Measurements from ENCODE around the gene GTF3C4. TPM values are rescaled to one million over a fixed set of nuclear protein-coding genes. Genes with fewer than 3 reads are reported as not detected.

The GTF3C4 gene
- total and polyA plus RNA-seq, 2 of the 13 experiments (the other 11 are each of a cell fraction or from before 2014, with no cell fraction given) = 2.6 to 12.9 TPM

DNA sequence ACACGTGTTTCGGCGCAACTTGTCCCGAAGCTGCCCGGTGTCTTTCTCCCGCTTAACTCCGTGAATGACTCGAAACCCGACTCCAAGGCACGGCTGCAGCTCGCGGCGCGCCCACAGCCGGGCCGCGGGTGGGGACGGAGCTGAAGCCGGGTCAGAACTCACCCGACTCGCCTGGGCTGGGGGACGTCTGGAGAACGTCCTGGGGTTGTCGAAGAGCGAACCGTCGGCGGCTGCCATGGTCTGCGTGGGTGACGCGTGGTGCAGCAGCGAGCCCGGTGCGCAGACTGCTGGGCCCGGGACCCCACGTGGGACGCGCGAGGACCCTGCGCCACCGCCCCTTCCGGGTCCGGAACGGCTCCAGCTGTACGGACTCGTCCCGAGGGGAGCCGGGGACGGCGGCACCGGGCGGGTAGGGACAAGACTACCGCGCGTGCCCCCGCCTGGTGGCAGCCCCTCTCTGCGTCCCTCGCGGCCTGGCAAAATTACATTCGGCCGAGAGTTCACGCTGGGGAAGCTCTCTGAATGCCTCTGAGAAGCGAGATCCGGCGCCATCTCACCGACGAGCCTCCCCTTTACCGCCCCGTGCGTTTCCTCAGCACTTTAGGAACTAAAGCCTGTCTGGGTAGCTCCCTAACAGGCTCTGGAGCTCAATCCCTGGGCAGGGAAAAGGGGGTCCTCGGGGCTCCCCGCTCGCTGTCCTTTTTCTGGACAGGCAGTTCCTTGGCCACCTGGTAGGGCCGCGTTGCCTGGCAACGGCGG is 387 bp upstream of the GTF3C4 start, which contains the start of gene DDX31 (continued):
- TF ChIP-seq MEF2D (CRISPR knock-in tag; IDR thresholded peaks at IDR 0.05) (peak; percentile 67), CBX5 (CRISPR knock-in tag; IDR thresholded peaks at IDR 0.05; ENCODE audit: borderline replicate concordance) (no peak; the same call in 1 of the 2 replicates), ADNP (CRISPR knock-in tag; IDR thresholded peaks at IDR 0.05) (no peak), GTF3A (CRISPR knock-in tag; conservative IDR thresholded peaks at IDR 0.05) (no peak), ZNF337 (CRISPR knock-in tag; IDR thresholded peaks at IDR 0.05; ENCODE audit: borderline replicate concordance, low read depth) (peak; percentile 95; the same call in 1 of the 2 replicates), TCF7 (IDR thresholded peaks at IDR 0.05; ENCODE audit: low read depth) (no peak), ATF7-NPFF (CRISPR knock-in tag; IDR thresholded peaks at IDR 0.05; ENCODE audit: low read depth) (peak; percentile 97), ZNF546 (CRISPR knock-in tag; conservative IDR thresholded peaks at IDR 0.05) (peak; percentile 83; the same call in 1 of the 2 replicates), BORCS8-MEF2B (CRISPR knock-in tag; IDR thresholded peaks at IDR 0.05) (peak; percentile 92), ZC3H4 (CRISPR knock-in tag; IDR thresholded peaks at IDR 0.05; ENCODE audit: borderline replicate concordance) (no peak), REXO4 (CRISPR knock-in tag; IDR thresholded peaks at IDR 0.05; ENCODE audit: borderline replicate concordance) (peak; percentile 85; the same call in 1 of the 2 replicates), PAF1 (CRISPR knock-in tag; IDR thresholded peaks at IDR 0.05) (no peak), RELA (CRISPR knock-in tag; IDR thresholded peaks at IDR 0.05) (0 out of 2 replicates have a peak, but pooled peaks have one; percentile 46), IKZF4 (CRISPR knock-in tag; IDR thresholded peaks at IDR 0.05; ENCODE audit: borderline replicate concordance, low read depth, not compliant biosample characterization) (peak; percentile 93), KAT8 (CRISPR knock-in tag; IDR thresholded peaks at IDR 0.05) (peak; percentile 82; the same call in 1 of the 2 replicates), ZNF792 (CRISPR knock-in tag; IDR thresholded peaks at IDR 0.05) (peak; percentile 92)
- TF ChIP-seq, protein P1, sequence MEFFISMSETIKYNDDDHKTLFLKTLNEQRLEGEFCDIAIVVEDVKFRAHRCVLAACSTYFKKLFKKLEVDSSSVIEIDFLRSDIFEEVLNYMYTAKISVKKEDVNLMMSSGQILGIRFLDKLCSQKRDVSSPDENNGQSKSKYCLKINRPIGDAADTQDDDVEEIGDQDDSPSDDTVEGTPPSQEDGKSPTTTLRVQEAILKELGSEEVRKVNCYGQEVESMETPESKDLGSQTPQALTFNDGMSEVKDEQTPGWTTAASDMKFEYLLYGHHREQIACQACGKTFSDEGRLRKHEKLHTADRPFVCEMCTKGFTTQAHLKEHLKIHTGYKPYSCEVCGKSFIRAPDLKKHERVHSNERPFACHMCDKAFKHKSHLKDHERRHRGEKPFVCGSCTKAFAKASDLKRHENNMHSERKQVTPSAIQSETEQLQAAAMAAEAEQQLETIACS (CRISPR knock-in tag; IDR thresholded peaks at IDR 0.05) = peak; percentile 31; the same call in 1 of the 2 replicates
- TF ChIP-seq, protein P2, sequence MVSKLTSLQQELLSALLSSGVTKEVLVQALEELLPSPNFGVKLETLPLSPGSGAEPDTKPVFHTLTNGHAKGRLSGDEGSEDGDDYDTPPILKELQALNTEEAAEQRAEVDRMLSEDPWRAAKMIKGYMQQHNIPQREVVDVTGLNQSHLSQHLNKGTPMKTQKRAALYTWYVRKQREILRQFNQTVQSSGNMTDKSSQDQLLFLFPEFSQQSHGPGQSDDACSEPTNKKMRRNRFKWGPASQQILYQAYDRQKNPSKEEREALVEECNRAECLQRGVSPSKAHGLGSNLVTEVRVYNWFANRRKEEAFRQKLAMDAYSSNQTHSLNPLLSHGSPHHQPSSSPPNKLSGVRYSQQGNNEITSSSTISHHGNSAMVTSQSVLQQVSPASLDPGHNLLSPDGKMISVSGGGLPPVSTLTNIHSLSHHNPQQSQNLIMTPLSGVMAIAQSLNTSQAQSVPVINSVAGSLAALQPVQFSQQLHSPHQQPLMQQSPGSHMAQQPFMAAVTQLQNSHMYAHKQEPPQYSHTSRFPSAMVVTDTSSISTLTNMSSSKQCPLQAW (CRISPR knock-in tag; IDR thresholded peaks at IDR 0.05) = peak; percentile 69
- TF ChIP-seq, protein P3, sequence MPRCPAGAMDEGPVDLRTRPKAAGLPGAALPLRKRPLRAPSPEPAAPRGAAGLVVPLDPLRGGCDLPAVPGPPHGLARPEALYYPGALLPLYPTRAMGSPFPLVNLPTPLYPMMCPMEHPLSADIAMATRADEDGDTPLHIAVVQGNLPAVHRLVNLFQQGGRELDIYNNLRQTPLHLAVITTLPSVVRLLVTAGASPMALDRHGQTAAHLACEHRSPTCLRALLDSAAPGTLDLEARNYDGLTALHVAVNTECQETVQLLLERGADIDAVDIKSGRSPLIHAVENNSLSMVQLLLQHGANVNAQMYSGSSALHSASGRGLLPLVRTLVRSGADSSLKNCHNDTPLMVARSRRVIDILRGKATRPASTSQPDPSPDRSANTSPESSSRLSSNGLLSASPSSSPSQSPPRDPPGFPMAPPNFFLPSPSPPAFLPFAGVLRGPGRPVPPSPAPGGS (CRISPR knock-in tag; IDR thresholded peaks at IDR 0.05) = peak; percentile 96
- TF ChIP-seq, protein P4, sequence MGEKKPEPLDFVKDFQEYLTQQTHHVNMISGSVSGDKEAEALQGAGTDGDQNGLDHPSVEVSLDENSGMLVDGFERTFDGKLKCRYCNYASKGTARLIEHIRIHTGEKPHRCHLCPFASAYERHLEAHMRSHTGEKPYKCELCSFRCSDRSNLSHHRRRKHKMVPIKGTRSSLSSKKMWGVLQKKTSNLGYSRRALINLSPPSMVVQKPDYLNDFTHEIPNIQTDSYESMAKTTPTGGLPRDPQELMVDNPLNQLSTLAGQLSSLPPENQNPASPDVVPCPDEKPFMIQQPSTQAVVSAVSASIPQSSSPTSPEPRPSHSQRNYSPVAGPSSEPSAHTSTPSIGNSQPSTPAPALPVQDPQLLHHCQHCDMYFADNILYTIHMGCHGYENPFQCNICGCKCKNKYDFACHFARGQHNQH (CRISPR knock-in tag; IDR thresholded peaks at IDR 0.05) = peak; percentile 82
- TF ChIP-seq, protein P5, sequence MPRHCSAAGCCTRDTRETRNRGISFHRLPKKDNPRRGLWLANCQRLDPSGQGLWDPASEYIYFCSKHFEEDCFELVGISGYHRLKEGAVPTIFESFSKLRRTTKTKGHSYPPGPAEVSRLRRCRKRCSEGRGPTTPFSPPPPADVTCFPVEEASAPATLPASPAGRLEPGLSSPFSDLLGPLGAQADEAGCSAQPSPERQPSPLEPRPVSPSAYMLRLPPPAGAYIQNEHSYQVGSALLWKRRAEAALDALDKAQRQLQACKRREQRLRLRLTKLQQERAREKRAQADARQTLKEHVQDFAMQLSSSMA (CRISPR knock-in tag; IDR thresholded peaks at IDR 0.05) = no peak
- TF ChIP-seq, protein P6, sequence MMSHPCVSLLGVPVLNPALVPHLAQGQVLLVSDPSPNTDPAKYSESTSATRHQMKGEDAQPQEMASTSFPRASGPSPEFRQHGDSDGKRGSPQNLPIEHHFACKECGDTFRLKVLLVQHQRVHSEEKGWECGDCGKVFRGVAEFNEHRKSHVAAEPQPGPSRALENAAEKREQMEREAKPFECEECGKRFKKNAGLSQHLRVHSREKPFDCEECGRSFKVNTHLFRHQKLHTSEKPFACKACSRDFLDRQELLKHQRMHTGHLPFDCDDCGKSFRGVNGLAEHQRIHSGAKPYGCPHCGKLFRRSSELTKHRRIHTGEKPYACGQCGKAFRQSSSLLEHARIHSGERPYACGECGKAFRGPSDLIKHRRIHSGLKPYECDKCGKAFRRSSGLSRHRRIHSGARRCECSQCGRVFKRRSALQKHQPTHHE (CRISPR knock-in tag; IDR thresholded peaks at IDR 0.05; ENCODE audit: borderline replicate concordance) = peak; percentile 89; the same call in 1 of the 2 replicates
